Kidney epithelial cell (primary cell): ENCODE measurements around the gene NKAP. TPM values are rescaled to one million over a fixed set of nuclear protein-coding genes. Genes with fewer than 3 reads are reported as not detected.
"Not testable (repeated sequence)": the region's sequence is repeated elsewhere in the genome, so short reads cannot be mapped to it uniquely, and the experiment has no call there.

Source experiments
- DNase-seq: peaks from one replicate; pipeline ENCODE4 v3.0.0-alpha.2; 2010; ENCODE audit warnings: low read depth
- H3K27me3 ChIP-seq: 2 replicates; pipeline ENCODE4 v1.6.0; 2011; ENCODE audit warnings: low read length; ENCODE audit not compliant: control insufficient read depth, insufficient read depth
- H3K36me3 ChIP-seq: 2 replicates; pipeline ENCODE4 v1.5.1; 2011; ENCODE audit warnings: low read length; ENCODE audit not compliant: control insufficient read depth, insufficient read depth
- H3K4me3 ChIP-seq: 2 replicates; pipeline ENCODE4 v1.5.1; 2011; ENCODE audit warnings: low read depth, mild to moderate bottlenecking, control low read depth, low read length
- CTCF ChIP-seq: IDR thresholded peaks from 2 replicates; pipeline ENCODE4 v1.5.1; 2011; ENCODE audit warnings: mild to moderate bottlenecking, moderate library complexity, low read length, control low read depth, inconsistent platforms; ENCODE audit not compliant: insufficient read depth, poor library complexity, severe bottlenecking
- total RNA-seq: library from RNA; depleted of rRNA; stranded (reverse); fragments of >200 nt; gene quantifications from 2 replicates; pipeline ENCODE4 v1.2.3, GENCODE V29; 2015

The NKAP gene
- total RNA-seq, 1 donor from 2014 or later = 4.9 TPM

- Histone ChIP-seq H3K4me3 (no peak overlapping the region), H3K36me3 (no peaks in the 10 kb centered on the region), H3K27me3 (no peaks in the 10 kb centered on the region)
- DNase-seq = no peak
- TF ChIP-seq CTCF = no peak
These were observed 27.0 kb upstream of the NKAP start for GRCh38 chrX:119970574-119970973.

GRCh38 chrX:119966837-119967236 lies 23.3 kb upstream of the NKAP start:
- not testable (repeated sequence) for DNase-seq, H3K4me3 ChIP-seq, H3K27me3 ChIP-seq, H3K36me3 ChIP-seq

- Histone ChIP-seq H3K4me3 (no peak overlapping the region), H3K36me3 (no peaks in the 10 kb centered on the region), H3K27me3 (no peaks in the 10 kb centered on the region)
- no peak for DNase-seq
- TF ChIP-seq CTCF = no peak
These were observed 17.1 kb upstream of the NKAP start for GRCh38 chrX:119960625-119961024.

GRCh38 chrX:119955807-119956570 lies 12.4 kb upstream of the NKAP start:
- H3K36me3 ChIP-seq, H3K4me3 ChIP-seq, H3K27me3 ChIP-seq, DNase-seq: not testable (repeated sequence)

- H3K4me3 ChIP-seq = no peak overlapping the region
- H3K27me3 ChIP-seq = no peaks in the 10 kb centered on the region
- TF ChIP-seq CTCF = no peak
- DNase-seq = no peak
- H3K36me3 ChIP-seq = no peaks in the 10 kb centered on the region
These were observed 10.8 kb upstream of the NKAP start for GRCh38 chrX:119954374-119954773.

GRCh38 chrX:119948381-119948780 lies 4.8 kb upstream of the NKAP start:
- peak; percentile 17 for TF ChIP-seq CTCF
- no peaks in the 10 kb centered on the region for H3K27me3 ChIP-seq
- H3K4me3 ChIP-seq = no peak overlapping the region
- no peaks in the 10 kb centered on the region for H3K36me3 ChIP-seq
- no peak for DNase-seq

- no peak for TF ChIP-seq CTCF
- Histone ChIP-seq H3K36me3 (no peaks in the 10 kb centered on the region), H3K27me3 (no peaks in the 10 kb centered on the region), H3K4me3 (no peak overlapping the region)
- no peak for DNase-seq
These were observed 1.9 kb upstream of the NKAP start for GRCh38 chrX:119945481-119945880.
